OCI-LY3 (cell line): ENCODE results near the gene IKZF4.
"Not testable (repeated sequence)": the region's sequence is repeated elsewhere in the genome, so short reads cannot be mapped to it uniquely, and the experiment has no call there.

Experiments used
- H2AFZ ChIP-seq: fragments of 200-600, 300-600 bp; shearing (Covaris generic); 2 replicates; pipeline ENCODE4 v1.6.0; 2014; ENCODE audit warnings: antibody characterized with exemption, low read depth, low read length
- H3K27ac ChIP-seq: fragments of 200-600, 300-600 bp; sonication (generic); 2 replicates; pipeline ENCODE4 v1.5.1; 2014; ENCODE audit warnings: mild to moderate bottlenecking, low read length, moderate library complexity, mixed read lengths
- H3K27me3 ChIP-seq: fragments of 200-600, 300-600 bp; sonication (generic); 2 replicates; pipeline ENCODE4 v1.6.1; 2014; ENCODE audit warnings: low read depth, low read length, mixed read lengths
- H3K36me3 ChIP-seq: fragments of 200-600, 300-600 bp; sonication (generic); replicated peaks from 2 replicates; pipeline ENCODE3; 2014; ENCODE audit warnings: low read depth, low read length, mixed read lengths
- H3K4me1 ChIP-seq: fragments of 300-600, 200-600 bp; sonication (generic); 2 replicates; pipeline ENCODE4 v1.6.1; 2014; ENCODE audit warnings: low read length, mixed read lengths
- H3K4me2 ChIP-seq: fragments of 200-600, 300-600 bp; sonication (generic); 2 replicates; pipeline ENCODE4 v1.6.1; 2014; ENCODE audit warnings: low read length, mixed read lengths
- H3K4me3 ChIP-seq: fragments of 300-600, 200-600 bp; sonication (generic); 2 replicates; pipeline ENCODE4 v1.5.1; 2014; ENCODE audit warnings: antibody characterized with exemption, mild to moderate bottlenecking, low read length, moderate library complexity
- H3K79me2 ChIP-seq: fragments of 300-600, 200-600 bp; shearing (Covaris generic); 2 replicates; pipeline ENCODE4 v1.6.1; 2014; ENCODE audit warnings: mild to moderate bottlenecking, low read length, mixed read lengths
- H3K9ac ChIP-seq: fragments of 300-600, 200-600 bp; shearing (Covaris generic); 2 replicates; pipeline ENCODE4 v1.6.0; 2014; ENCODE audit warnings: mild to moderate bottlenecking, low read length, moderate library complexity
- H3K9me3 ChIP-seq: fragments of 200-600, 300-600 bp; shearing (Covaris generic); 2 replicates; pipeline ENCODE4 v1.6.1; 2014; ENCODE audit warnings: low read length, mixed read lengths; ENCODE audit not compliant: insufficient read depth
- H4K20me1 ChIP-seq: fragments of 200-600, 300-600 bp; sonication (generic); 2 replicates; pipeline ENCODE4 v1.6.1; 2016; ENCODE audit warnings: low read length, mixed read lengths; ENCODE audit not compliant: insufficient read depth
- EZH2phosphoT487 ChIP-seq: fragments of 200-600 bp; shearing (Covaris generic); IDR thresholded peaks from 2 replicates; pipeline ENCODE4 v1.6.1; 2018; ENCODE audit warnings: antibody characterized with exemption, mixed run types, low read depth
- TF ChIP-seq, protein P1 (sequence below): fragments of 200-600, 300-600 bp; sonication (generic); IDR thresholded peaks from 2 replicates; pipeline ENCODE4 v1.5.1; 2014; ENCODE audit warnings: antibody characterized with exemption, low read length, low read depth

IKZF4 gene

DNA sequence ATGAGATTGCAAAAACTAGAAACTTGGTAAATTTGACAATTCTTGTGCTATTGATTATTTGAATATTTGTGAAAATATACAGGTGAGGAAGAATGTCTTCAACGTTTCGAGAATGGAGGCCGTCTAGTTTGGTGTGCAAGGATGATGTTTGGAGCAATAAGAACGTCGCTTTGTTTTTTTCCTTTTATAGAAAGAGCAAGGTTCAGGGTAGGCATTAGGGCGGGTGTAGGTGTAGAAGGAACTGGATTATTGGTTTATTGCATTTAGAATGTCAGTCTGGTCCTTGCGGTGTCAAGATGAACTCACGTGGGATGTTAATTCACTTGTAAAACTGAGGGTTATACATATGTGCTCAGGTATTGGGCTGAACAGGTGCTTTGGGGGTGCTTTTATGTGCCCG, 22.0 kb downstream of the IKZF4 start:
- TF ChIP-seq, protein P1, sequence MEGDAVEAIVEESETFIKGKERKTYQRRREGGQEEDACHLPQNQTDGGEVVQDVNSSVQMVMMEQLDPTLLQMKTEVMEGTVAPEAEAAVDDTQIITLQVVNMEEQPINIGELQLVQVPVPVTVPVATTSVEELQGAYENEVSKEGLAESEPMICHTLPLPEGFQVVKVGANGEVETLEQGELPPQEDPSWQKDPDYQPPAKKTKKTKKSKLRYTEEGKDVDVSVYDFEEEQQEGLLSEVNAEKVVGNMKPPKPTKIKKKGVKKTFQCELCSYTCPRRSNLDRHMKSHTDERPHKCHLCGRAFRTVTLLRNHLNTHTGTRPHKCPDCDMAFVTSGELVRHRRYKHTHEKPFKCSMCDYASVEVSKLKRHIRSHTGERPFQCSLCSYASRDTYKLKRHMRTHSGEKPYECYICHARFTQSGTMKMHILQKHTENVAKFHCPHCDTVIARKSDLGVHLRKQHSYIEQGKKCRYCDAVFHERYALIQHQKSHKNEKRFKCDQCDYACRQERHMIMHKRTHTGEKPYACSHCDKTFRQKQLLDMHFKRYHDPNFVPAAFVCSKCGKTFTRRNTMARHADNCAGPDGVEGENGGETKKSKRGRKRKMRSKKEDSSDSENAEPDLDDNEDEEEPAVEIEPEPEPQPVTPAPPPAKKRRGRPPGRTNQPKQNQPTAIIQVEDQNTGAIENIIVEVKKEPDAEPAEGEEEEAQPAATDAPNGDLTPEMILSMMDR = no peak
- no peak for TF ChIP-seq EZH2phosphoT487
- Histone ChIP-seq H3K9ac (peak overlapping the region; percentile 82), H3K27me3 (no peaks in the 10 kb centered on the region), H3K79me2 (peaks cover 23% of the 10 kb centered on the region), H3K4me1 (peaks cover 29% of the 10 kb centered on the region), H3K36me3 (peaks cover 30% of the 10 kb centered on the region), H2AFZ (no peak overlapping the region), H3K4me3 (peak overlapping the region; percentile 85), H4K20me1 (peaks cover 7% of the 10 kb centered on the region), H3K4me2 (peak overlapping the region; percentile 99), H3K27ac (peak overlapping the region; percentile 74), H3K9me3 (no peaks in the 10 kb centered on the region)

- peaks cover 23% of the 10 kb centered on the region for H3K79me2 ChIP-seq
- TF ChIP-seq EZH2phosphoT487 = no peak
- TF ChIP-seq, protein P1 = no peak
- H3K9ac ChIP-seq = peak overlapping the region; percentile 42; the same call in 1 of the 2 replicates
- 0 out of 2 replicates have a peak overlapping the region, but pooled peaks have one; percentile 80 for H2AFZ ChIP-seq
- H3K36me3 ChIP-seq = peaks cover 30% of the 10 kb centered on the region
- H3K4me2 ChIP-seq = peak overlapping the region; percentile 60
- H3K9me3 ChIP-seq = no peaks in the 10 kb centered on the region
- no peak overlapping the region for H3K4me3 ChIP-seq
- peaks cover 7% of the 10 kb centered on the region for H4K20me1 ChIP-seq
- peak overlapping the region; percentile 71 for H3K27ac ChIP-seq
- peaks cover 23% of the 10 kb centered on the region for H3K4me1 ChIP-seq
- no peaks in the 10 kb centered on the region for H3K27me3 ChIP-seq
These were observed 25.4 kb downstream of the IKZF4 start for GRCh38 chr12:56046027-56046780.

GRCh38 chr12:56053407-56053893, 32.6 kb downstream of the IKZF4 start:
- Histone ChIP-seq H2AFZ (no peak overlapping the region), H3K36me3 (no peaks in the 10 kb centered on the region), H3K27me3 (no peaks in the 10 kb centered on the region), H3K4me1 (no peaks in the 10 kb centered on the region), H3K27ac (no peak overlapping the region), H3K79me2 (no peaks in the 10 kb centered on the region), H3K9me3 (no peaks in the 10 kb centered on the region), H3K4me2 (no peak overlapping the region), H3K4me3 (no peak overlapping the region), H3K9ac (no peak overlapping the region), H4K20me1 (no peaks in the 10 kb centered on the region)
- TF ChIP-seq, protein P1 = no peak
- TF ChIP-seq EZH2phosphoT487 = no peak

DNA sequence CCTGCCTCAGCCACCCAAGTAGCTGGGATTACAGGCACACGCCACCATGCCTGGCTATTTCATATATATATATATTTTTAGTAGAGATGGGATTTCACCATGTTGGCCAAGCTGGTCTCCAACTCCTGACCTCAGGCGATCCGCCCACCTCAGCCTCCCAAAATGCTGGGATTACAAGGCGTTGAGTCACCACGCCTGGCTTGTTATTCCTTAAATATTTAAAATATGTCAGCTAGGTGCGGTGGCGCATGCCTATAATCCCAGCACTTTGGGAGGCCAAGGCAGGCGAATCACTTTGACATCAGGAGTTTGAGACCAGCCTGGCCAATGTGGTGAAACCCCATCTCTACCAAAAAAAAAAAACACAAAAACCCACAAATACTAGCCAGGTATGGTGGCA, 39.1 kb downstream of the IKZF4 start:
- not testable (repeated sequence) for H2AFZ ChIP-seq, H3K79me2 ChIP-seq, H3K27ac ChIP-seq, H3K9ac ChIP-seq, H3K27me3 ChIP-seq, H3K4me2 ChIP-seq, H3K9me3 ChIP-seq, H4K20me1 ChIP-seq, H3K4me3 ChIP-seq, H3K36me3 ChIP-seq, H3K4me1 ChIP-seq
